ENCODE measurements around the gene SNX25. TPM values are rescaled to one million over a fixed set of nuclear protein-coding genes. Genes with fewer than 3 reads are reported as not detected.

The SNX25 gene
- total and polyA plus RNA-seq, 10 of the 15 experiments (the other 5 are each of a cell fraction or from before 2014, with no cell fraction given), result 11.2 to 117 (median 62.8) TPM

DNA sequence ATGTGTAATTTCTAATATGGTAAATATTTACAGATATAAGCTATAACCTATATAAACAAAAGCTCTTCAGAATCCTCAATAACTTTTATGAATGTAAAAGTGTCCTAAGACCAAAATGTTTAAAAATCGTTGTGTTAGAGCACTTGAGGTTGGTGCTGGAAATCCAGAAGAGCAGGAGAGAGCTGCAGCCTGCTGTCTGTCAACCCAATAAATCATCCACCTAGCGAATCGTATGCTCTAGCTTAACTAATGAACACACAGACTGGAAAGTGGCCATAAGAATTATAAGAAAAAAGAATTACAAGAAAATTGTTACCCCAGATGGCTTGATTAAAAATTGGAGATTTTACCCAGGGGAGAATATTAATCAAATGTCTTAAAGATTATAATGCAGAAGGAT, 22.6 kb upstream of the SNX25 start:
- Histone ChIP-seq H3K4me3 (no peak overlapping the region), H3K27ac (ENCODE audit: control insufficient read depth, insufficient read depth) (no peak overlapping the region), H3K36me3 (ENCODE audit: control insufficient read depth in 2 of 2, insufficient read depth in 2 of 2, low read length in 1 of 2) (peaks cover 0 to 27% of the 10 kb centered on the region in 2 experiments; a peak in 1 of 4 replicates), H3K4me2 (ENCODE audit: control insufficient read depth, insufficient read depth) (no peak overlapping the region), H3K9me3 (replicated peaks; ENCODE audit: control insufficient read depth, insufficient read depth, low read length) (no peaks in the 10 kb centered on the region), H3K27me3 (replicated peaks in 1 of 2; ENCODE audit: control insufficient read depth in 2 of 2, insufficient read depth in 2 of 2, low read length in 1 of 2) (no peaks in the 10 kb centered on the region), H2AFZ (ENCODE audit: control insufficient read depth, low read depth, low read length) (no peak overlapping the region), H3K4me1 (ENCODE audit: control insufficient read depth, insufficient read depth, low read length) (peaks cover 15% of the 10 kb centered on the region), H3K9ac (ENCODE audit: control insufficient read depth, insufficient read depth, low read length) (no peak overlapping the region), H3K79me2 (ENCODE audit: control insufficient read depth, insufficient read depth, low read length) (peaks cover 58% of the 10 kb centered on the region), H4K20me1 (ENCODE audit: control insufficient read depth, insufficient read depth) (no peaks in the 10 kb centered on the region; the same call in 1 of the 2 replicates)
- DNase-seq (ENCODE audit: low read depth, low spot score), result no peak
- ChIA-PET RAD21 (ENCODE audit: unreplicated experiment) (interaction anchor here (0.6 to 4.8 kb wide), 8 partner anchors 12 to 411 kb away, joined by 3 to 31 read pairs (median 4); partner anchors contain the start of gene SLC25A4), SMC1A (ENCODE audit: uncharacterized antibody, unreplicated experiment) (interaction anchor here (1.1 to 7.2 kb wide), 13 partner anchors 12 to 148 kb away, joined by 3 to 51 read pairs (median 6); no protein-coding TSS in a partner anchor), POLR2A (interaction anchor here (1.0 to 1.9 kb wide), 3 partner anchors 10 to 120 kb away, joined by 3 to 12 read pairs (median 3); no protein-coding TSS in a partner anchor), CTCF (interaction anchor here (0.7 to 7.3 kb wide), 9 partner anchors 13 to 182 kb away, joined by 3 to 98 read pairs (median 7); partner anchors contain the start of gene SNX25)
- no TSS peak for BruUV-seq (replicated peaks)
- intact Hi-C loops (cut with micrococcal nuclease; ENCODE audit: unreplicated experiment) (no loop called here), in situ Hi-C loops (cut with MboI) (no loop called here)
- 79% methylated on average over 3 of the region's 3 CpGs for WGBS (ENCODE audit: insufficient coverage, insufficient replicate concordance, low lambda C conversion rate, missing lambda C conversion rate)
- no peak for ATAC-seq
- FAIRE-seq, result no peak
- no peak for TF ChIP-seq MTA3 (IDR thresholded peaks at IDR 0.05; ENCODE audit: borderline replicate concordance, low read length)
- TF ChIP-seq, protein P1, sequence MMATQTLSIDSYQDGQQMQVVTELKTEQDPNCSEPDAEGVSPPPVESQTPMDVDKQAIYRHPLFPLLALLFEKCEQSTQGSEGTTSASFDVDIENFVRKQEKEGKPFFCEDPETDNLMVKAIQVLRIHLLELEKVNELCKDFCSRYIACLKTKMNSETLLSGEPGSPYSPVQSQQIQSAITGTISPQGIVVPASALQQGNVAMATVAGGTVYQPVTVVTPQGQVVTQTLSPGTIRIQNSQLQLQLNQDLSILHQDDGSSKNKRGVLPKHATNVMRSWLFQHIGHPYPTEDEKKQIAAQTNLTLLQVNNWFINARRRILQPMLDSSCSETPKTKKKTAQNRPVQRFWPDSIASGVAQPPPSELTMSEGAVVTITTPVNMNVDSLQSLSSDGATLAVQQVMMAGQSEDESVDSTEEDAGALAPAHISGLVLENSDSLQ (IDR thresholded peaks at IDR 0.05), result no peak
- TF ChIP-seq RB1 (IDR thresholded peaks at IDR 0.05; ENCODE audit: borderline replicate concordance), result no peak
- TF ChIP-seq NFXL1 (IDR thresholded peaks at IDR 0.05; ENCODE audit: borderline replicate concordance), result no peak
- TF ChIP-seq, protein P2, sequence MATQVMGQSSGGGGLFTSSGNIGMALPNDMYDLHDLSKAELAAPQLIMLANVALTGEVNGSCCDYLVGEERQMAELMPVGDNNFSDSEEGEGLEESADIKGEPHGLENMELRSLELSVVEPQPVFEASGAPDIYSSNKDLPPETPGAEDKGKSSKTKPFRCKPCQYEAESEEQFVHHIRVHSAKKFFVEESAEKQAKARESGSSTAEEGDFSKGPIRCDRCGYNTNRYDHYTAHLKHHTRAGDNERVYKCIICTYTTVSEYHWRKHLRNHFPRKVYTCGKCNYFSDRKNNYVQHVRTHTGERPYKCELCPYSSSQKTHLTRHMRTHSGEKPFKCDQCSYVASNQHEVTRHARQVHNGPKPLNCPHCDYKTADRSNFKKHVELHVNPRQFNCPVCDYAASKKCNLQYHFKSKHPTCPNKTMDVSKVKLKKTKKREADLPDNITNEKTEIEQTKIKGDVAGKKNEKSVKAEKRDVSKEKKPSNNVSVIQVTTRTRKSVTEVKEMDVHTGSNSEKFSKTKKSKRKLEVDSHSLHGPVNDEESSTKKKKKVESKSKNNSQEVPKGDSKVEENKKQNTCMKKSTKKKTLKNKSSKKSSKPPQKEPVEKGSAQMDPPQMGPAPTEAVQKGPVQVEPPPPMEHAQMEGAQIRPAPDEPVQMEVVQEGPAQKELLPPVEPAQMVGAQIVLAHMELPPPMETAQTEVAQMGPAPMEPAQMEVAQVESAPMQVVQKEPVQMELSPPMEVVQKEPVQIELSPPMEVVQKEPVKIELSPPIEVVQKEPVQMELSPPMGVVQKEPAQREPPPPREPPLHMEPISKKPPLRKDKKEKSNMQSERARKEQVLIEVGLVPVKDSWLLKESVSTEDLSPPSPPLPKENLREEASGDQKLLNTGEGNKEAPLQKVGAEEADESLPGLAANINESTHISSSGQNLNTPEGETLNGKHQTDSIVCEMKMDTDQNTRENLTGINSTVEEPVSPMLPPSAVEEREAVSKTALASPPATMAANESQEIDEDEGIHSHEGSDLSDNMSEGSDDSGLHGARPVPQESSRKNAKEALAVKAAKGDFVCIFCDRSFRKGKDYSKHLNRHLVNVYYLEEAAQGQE (IDR thresholded peaks at IDR 0.05; ENCODE audit: low read depth, low read length), result no peak
- no peak for TF ChIP-seq RFX5 (IDR thresholded peaks at IDR 0.05; ENCODE audit: low read depth, low read length)
- no peak for TF ChIP-seq CHD2 (IDR thresholded peaks at IDR 0.05; ENCODE audit: borderline replicate concordance, low read depth, low read length)
- TF ChIP-seq KAT2A (conservative IDR thresholded peaks at IDR 0.05; ENCODE audit: control insufficient read depth, low read depth, low read length), result no peak
- no peak for TF ChIP-seq CHD4 (IDR thresholded peaks at IDR 0.05)
- no peak for TF ChIP-seq TCF7 (IDR thresholded peaks at IDR 0.05; ENCODE audit: borderline replicate concordance)
- TF ChIP-seq, protein P3, sequence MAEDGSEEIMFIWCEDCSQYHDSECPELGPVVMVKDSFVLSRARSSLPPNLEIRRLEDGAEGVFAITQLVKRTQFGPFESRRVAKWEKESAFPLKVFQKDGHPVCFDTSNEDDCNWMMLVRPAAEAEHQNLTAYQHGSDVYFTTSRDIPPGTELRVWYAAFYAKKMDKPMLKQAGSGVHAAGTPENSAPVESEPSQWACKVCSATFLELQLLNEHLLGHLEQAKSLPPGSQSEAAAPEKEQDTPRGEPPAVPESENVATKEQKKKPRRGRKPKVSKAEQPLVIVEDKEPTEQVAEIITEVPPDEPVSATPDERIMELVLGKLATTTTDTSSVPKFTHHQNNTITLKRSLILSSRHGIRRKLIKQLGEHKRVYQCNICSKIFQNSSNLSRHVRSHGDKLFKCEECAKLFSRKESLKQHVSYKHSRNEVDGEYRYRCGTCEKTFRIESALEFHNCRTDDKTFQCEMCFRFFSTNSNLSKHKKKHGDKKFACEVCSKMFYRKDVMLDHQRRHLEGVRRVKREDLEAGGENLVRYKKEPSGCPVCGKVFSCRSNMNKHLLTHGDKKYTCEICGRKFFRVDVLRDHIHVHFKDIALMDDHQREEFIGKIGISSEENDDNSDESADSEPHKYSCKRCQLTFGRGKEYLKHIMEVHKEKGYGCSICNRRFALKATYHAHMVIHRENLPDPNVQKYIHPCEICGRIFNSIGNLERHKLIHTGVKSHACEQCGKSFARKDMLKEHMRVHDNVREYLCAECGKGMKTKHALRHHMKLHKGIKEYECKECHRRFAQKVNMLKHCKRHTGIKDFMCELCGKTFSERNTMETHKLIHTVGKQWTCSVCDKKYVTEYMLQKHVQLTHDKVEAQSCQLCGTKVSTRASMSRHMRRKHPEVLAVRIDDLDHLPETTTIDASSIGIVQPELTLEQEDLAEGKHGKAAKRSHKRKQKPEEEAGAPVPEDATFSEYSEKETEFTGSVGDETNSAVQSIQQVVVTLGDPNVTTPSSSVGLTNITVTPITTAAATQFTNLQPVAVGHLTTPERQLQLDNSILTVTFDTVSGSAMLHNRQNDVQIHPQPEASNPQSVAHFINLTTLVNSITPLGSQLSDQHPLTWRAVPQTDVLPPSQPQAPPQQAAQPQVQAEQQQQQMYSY (CRISPR knock-in tag; IDR thresholded peaks at IDR 0.05), result no peak
- TF ChIP-seq JUND (IDR thresholded peaks at IDR 0.05; ENCODE audit: low read depth, low read length), result no peak
- TF ChIP-seq NR2F1 (conservative IDR thresholded peaks at IDR 0.05), result no peak
- TF ChIP-seq, protein P4, sequence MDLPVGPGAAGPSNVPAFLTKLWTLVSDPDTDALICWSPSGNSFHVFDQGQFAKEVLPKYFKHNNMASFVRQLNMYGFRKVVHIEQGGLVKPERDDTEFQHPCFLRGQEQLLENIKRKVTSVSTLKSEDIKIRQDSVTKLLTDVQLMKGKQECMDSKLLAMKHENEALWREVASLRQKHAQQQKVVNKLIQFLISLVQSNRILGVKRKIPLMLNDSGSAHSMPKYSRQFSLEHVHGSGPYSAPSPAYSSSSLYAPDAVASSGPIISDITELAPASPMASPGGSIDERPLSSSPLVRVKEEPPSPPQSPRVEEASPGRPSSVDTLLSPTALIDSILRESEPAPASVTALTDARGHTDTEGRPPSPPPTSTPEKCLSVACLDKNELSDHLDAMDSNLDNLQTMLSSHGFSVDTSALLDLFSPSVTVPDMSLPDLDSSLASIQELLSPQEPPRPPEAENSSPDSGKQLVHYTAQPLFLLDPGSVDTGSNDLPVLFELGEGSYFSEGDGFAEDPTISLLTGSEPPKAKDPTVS (IDR thresholded peaks at IDR 0.05; ENCODE audit: low read depth, low read length), result no peak
